ENCODE measurements around the gene ZNF165.
"Not testable (repeated sequence)": the region's sequence is repeated elsewhere in the genome, so short reads cannot be mapped to it uniquely, and the experiment has no call there.

Gene ZNF165

DNA sequence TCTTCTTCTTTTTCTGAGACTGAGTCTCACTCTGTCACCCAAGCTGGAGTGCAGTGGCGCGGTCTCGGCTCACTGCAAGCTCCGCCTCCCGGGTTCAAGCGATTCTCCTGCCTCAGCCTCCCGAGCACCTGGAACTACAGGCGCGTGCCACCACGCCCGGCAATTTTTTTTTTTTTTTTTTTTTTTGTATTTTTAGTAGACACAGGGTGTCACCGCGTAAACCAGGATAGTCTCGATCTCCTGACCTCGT lies at the start of gene ZNF165:
Gene ZNF165 (plus strand): TSS at position 188 of the 250 bp plus-strand sequence. CDS start 4,913 bp downstream, outside the sequence.
- not testable (repeated sequence) for DNase-seq

DNA sequence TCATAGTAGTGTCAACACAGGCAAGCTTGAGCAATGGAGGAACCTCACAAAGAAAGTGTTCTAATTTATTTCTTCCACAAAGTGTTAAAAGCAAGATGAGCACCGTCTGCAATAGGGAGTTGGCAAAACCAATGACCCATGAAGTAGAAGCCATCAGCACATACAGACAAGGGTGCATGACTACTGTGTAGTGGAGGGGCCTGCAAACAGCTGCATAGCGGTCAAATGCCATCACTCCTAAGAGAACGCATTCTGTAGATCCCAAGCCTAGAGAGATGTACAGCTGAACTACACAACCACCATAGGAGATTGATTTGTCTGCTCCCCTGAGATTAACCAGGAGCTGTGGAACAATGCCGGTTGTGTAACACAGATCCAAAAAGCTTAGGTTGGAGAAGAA lies 26.8 kb upstream of the ZNF165 start:
- no peak for DNase-seq

DNA sequence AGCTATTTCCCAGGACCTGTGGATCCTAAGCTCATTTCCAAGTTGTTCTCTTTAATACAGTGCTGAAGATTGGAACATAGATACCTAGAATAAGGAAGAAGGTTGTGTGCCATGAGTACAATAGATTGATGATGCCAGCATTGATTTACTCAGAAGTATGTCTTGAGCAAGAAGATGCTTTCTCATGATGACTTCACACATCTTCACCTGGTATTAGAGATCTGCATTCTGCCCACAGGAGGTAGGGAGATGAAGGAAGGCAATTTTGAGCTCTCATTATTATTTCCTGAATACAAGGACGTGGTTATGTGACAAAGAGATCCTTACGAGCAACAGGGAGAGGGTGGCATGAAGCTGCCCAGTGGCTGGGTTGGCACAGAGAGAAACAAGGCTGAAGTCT lies 20.0 kb upstream of the ZNF165 start:
- no peak for DNase-seq

DNA sequence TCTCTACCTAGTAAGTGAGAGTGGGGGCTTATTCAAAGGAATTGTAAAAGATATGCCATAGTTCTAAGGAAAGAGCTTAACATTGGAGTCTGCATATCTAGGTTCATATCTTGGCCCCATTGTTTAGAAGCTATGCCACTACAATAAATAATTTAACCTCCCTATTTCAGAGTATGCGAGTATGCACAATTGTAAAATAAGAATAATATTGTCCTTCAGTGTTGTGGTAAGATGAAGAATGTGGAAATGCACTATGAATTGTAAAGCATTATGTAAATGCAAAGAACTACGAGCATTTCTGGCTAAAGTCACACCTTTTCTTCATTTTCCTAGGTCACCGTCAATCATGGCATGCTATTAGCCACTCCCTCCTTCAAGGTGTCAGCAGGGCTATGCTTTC lies 16.1 kb upstream of the ZNF165 start:
- DNase-seq: no peak

DNA sequence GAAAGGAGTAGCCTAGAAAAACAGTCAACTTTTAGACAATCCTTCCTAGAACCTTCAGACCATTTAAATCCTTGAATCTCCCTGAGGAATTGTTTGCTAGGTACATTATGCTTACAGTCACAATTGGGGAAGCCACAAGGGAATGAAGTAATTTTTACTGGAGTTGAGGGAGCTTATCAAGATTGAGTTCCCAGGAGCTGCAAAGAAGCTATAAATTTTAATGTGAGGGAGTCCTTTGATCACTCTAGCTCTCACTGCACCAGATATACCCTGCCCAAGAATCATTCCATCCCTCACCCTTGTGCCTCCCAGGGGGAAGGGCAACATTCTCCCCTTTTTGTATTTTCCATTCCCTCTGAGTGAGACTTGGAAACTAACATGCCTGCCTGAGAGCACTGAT lies 12.3 kb upstream of the ZNF165 start:
- no peak for DNase-seq

DNA sequence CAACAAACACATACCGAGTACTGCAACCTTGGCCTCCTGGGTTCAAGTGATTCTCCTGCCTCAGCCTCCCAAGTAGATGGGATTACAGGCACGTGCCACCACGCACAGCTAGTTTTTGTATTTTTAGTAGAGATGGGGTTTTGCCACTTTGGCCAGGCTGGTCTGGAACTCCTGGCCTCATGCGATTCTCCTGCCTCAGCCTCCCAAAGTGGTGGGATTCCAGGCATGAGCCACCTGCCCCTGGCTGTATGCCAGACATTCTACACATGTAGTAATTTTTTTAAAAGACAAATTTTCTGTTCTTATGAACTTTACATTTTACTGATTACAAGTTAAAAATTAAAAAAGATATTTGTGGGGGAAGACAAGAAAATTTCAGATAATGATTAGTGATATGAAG lies 9.4 kb upstream of the ZNF165 start:
- DNase-seq: not testable (repeated sequence)

DNA sequence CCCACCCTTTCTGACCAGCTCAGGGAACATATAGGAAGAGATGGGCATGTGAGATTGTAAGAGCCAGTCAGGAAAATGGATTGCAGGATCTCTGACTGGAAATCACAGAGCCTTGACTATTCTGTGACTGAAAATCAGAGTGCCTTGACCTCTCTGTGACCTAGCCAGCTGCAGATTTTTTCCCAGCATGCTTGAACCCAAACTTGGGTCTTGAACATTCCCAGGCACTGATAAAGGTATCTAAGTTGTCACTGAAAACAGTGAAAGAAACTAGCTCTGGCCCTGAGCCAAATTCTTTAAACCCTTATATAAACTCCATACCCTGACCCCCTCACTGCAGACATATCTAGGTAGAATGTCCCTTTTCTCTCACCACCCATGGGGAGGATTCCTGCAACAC lies 2.3 kb upstream of the ZNF165 start:
- no peak for DNase-seq

DNA sequence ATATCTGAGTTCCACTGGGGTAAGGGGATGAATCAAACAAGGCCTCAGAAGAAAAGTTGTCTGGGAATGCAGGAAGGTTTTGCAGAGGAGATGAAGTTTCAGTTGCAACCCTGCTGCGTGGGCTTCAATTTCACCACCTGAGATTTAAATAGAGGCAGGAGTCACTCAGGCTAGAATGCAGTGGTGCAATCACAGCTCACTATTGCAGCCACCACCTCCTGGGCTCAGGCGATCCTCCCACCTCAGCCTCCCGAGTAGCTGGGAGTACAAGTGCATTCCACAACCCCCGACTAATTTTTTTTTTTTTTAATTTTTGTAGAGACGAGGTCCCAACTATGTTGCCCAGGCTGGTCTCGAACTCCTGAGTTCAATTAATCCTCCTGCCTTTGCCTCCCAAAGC lies 1.5 kb upstream of the ZNF165 start:
- no peak for DNase-seq

DNA sequence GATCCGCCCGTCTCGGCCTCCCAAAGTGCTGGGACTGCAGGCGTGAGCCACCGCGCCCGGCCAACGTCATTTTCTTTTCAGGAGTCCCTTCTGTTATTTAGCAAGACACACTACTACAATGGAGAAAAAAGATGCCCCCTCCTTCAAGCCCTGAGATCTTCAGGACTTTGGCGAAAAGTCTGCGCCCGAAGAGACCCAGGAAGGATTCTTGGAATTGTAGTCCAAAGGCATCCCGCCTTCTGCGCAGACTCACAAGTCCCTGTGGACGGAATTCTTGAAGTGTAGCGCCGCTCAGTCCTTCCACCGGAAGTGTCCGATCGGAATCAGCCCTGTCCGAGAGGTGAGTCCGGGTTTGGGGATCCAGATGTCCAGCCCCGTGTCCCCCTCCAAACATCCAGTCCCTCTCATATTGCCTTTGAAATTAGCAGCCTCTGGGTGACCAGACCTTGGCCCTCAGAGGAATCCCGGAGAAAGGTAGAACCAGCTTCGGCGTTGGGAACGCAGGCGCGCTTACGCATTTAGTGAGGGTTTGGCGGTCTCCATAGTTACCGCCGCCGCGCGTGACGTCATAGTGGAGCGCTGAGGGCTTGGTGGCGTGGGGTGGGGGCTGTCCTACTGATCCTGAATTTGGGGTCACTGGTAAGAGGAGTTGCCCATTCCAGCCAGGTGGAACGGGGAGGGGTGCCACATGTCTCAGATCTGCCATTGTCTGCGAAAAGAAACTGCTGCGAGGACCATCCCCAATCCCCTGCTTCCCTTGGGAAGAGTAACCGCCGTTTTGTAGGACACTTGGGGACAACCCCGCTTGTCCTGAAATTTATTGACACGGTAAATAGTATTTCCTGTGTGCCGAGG lies 490 bp downstream of the ZNF165 start:
- peak; percentile 82 for DNase-seq

DNA sequence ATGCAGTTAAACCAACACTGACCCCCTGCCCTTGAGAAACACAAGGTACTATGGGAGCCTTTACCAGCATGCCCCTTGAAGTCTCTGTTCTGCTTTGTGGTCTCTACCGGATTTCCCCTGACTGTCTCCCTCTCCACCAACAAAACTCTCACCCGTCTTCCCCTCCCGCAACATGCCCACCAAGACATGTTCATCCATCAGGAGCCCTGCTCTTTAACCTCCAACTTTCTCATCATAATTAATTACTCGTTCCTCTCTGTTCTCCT lies 1.1 kb downstream of the ZNF165 start:
- DNase-seq: no peak

DNA sequence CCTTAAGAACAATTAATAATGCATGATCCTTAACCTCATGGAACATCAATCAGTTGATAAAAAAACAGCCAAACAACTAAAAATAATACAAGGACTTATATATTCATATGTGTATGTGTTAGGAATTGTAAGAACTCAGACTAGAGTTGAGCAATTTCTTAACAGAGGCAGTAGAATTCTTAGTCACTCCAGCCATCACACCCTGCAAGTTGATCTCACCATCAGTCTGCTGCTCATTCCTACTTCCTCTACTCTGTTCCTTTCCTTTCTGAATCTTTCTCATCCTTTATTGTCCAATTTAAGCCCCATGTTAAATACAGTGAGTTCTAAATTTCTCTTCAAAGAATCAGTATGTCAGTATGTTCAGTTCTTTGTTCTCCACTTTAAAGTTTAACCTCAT lies 2.6 kb downstream of the ZNF165 start:
- DNase-seq: no peak

DNA sequence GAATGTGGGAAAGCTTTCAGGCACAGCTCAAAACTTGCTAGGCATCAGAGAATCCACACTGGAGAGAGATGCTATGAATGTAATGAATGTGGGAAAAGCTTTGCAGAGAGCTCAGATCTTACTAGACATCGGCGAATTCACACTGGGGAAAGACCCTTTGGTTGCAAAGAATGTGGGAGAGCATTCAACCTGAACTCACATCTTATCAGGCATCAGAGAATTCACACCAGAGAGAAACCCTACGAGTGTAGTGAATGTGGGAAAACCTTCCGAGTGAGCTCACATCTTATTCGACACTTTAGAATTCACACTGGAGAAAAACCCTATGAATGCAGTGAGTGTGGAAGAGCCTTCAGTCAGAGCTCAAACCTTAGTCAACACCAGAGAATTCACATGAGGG lies 8.7 kb downstream of the ZNF165 start:
- DNase-seq: no peak

DNA sequence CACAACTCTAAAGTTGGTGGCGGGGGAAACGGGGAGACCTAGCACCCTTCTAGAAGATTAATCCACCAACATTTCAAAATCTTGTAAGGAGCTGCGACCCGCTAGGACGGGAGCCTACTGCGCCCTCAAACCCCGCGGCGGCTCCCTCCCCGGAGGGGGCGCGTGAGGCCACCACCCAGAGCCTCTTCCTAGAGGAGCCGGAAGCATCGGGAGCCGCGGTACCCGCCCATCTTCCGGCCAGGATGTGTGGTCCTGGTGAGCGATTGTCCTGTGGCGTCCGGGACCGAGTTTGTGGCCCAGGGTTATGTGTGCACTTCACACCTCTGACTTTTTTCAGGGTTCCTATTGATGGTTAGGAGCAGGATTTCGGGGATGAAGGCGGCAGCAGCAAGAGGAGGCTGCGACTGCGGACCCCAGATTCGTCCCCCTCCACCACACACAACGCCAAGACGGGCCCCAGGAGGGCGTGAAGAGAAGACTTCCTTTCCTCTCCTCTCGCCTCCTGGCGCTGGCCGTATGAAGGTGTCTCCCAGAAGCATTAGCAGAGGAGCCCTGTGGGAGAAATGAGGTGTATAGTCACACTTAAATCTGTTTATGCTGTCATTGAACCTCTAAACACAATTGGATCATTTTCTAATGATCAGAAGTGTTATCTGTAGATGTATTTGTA lies 10.7 kb downstream of the ZNF165 start:
- no peak for DNase-seq

DNA sequence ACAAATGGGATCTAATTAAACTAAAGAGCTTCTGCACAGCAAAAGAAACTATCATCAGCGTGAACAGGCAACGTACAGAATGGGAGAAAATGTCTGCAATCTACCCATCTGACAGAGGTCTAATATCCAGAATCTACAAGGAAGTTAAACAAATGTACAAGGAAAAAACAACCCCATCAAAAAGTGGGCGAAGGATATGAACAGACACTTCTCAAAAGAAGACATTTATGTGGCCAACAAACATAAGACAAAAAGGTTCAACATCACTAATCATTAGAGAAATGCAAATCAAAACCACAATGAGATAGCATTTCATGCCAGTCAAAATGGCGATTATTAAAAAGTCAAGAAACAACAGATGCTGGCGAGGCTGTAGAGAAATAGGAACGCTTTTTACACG lies 21.9 kb downstream of the ZNF165 start:
- DNase-seq: not testable (repeated sequence)

DNA sequence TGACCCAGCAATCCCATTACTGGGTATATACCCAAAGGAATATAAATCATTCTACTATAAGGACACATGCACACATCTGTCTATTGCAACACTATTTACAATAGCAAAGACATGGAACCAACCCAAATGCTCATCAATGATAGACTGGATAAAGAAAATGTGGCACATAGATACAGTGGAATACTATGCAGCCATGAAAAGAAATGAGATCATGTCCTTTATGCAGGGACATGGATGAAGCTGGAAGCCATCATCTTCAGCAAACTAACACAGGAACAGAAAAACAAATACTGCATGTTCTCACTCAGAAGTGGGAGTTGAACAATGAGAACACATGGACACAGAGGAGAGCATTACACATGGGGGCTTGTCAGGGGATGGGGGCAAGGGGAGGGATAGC lies 22.3 kb downstream of the ZNF165 start:
- DNase-seq: not testable (repeated sequence)

DNA sequence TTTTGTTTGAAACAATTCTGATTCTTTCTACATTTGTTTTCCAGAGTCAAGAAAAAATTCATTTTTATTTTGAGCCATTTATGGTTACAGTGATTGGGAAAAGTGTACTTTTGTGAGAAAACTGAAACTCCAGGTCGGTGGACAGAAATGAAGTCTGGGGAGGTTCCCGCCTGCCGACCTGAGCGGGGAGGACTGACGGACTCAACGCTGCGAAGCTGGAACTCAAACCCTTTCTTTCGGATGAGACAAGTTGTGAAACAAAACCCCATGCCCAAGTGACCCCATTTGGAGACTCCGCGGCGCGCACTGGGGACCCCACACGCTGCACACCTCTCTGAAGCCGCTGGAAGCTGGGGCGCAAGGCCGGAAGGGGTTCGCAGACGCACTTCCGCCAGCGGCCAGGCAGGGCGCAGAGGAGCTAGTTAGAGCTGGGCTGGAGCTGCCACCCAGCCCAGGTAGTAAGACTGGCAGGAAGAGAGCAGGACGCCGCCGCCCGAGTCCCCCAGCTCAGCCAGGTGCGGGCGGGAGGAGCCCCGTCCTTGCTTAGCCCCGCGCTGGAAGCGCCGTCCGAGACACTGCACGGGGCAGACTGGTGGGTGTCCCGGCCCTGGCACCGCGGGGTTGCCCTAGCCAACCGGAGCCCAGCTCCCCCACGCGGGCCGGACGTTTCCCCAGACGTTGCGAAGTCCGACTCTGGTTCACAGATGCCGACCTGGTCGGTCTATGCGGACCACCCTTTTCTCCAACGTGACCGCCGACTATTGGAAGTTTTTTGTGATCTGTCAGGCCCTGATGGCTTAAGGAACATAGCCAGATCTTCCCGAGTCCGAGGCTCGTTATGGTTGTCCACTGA lies 24.2 kb downstream of the ZNF165 start:
- DNase-seq: peak; percentile 31

DNA sequence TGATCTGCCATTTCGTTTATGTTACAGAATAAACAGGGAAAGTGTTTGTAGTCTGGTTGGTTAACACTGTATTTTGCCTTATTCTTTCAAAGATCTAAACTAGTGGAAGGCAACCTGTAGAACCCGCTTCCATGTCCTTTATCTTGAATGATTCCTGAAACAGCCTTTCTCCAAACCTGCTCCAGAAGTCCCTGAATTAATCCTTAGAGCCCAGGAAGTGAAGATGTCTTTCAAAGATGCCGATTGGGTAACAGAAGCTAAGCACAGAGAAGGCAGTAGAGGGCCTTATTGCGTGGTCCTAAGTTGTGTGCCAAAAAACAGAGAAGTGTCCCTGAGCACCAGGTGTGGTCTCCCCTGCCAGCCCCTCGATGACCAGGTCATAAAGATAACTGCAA lies 24.9 kb downstream of the ZNF165 start:
- no peak for DNase-seq

DNA sequence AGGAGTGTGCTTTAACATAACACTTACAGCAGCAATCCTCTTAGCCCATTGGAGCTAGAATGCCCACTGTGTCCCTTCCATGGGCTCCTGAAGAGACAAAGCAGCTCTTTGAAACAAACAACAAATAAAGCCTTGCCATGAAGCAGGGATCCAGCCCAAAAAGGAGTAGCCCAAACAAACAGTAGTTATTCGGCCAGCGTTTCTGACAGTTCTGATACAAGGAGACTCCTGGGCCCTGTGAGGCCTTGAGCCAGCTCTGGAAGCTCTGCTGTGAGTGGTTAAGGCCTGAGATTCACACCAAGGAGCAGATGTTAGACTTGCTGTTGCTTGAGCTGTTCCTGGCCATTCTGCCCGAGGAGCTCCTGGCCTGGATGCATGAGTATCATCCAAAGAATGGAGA lies 27.1 kb downstream of the ZNF165 start:
- no peak for DNase-seq

DNA sequence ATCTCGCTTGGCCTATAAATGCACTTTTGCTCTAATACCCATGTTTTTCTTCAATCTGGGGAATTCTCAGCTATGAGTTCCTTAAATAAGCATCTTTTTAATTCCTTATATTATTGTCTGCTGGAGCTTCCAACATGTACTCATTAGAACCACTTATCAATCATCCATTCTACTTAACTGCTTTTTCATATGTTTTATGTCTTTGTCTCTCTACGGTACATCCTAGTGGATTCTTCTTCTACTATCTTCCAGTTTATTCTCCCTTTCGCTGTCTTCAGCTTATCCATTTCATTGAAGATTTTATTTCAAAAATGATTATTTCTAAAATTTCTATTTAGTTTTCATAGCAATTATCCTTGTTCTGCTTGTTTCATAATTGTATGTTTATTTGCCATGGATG lies 31.6 kb downstream of the ZNF165 start:
- DNase-seq: no peak

DNA sequence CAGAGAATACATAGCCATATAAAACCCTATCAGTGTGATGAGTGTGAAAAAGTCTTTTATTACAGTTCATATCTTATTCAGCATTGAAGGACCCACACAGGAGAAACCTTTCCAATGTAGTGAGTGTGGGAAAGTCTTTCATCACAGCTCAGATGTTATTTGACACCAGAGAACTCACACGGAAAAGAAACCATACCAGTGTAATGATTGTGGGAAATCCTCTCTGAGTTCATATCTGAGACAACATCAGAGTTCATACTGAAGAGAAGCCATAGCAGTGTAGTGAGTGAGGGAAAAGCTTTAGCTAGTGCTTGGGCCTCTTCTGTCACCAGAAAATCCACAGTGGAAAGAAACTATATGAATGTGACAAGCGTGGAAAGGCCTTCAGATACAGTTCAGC lies 35.4 kb downstream of the ZNF165 start:
- no peak for DNase-seq

DNA sequence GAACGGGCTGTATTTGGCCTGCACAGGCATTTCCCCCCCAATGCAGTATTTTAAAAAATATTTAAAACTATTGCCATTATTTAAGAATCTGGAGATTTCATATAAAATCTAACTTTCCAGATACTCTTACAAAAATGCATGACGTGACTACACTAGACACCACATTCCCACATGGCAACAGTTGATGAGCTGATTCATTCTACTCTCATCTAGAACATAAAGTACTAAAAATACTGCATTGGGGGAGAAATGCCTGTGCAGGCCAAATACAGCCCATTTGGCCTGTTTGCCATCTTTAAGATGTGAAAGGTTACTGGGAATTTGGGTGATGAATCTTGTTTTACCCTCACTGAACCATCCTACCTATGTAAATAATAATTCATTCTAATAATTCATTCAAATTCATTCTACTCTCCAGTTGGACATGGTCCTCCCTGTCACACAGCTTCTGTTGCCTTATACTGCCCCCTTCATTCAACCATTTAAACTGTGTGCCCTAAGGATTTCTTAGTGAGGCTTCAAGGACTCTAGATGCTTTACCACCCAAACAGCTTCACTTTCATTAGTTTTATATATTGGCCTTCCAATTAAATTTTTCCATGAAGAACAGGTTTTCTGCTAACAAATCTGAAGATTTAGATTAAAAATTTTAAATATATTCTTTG lies 37.1 kb downstream of the ZNF165 start:
- no peak for DNase-seq

DNA sequence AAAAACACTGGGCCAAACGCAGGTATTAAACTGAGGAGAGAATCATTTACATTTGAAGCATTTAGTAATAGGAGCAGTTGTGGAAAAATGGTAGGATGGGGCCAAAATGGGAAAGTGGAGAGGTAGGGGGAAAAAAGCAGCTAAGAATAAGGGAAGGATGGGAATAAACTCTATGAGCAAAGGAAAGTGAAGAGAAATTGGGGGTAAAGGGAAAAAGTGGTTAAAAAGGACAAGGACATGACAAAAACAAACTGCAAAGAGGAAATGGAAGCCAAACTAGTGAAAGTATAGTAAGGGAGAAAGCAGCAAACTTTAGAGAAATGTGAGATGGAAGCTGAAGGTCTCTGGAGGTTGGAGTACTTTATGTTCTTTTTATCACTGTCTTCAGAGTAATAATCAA lies 37.8 kb downstream of the ZNF165 start:
- no peak for DNase-seq

DNA sequence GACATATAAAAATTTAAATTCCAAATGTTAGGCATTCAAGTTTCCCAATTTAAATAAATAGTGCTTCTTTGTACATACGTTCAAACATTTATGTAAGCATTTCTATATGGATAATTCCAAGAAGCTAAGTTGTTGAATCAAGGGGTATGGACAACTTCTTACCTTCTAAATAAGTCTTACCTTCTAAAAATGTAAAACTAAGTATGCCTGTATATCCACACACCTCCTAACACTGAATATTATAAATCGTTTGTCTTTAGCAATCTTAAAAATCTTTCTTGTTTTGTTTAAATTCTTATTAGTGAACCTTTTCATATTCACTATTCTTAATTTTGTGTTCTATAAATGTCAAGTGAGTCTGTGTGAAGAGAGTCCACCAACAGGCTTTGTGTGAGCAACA lies 41.5 kb downstream of the ZNF165 start:
- DNase-seq: no peak

DNA sequence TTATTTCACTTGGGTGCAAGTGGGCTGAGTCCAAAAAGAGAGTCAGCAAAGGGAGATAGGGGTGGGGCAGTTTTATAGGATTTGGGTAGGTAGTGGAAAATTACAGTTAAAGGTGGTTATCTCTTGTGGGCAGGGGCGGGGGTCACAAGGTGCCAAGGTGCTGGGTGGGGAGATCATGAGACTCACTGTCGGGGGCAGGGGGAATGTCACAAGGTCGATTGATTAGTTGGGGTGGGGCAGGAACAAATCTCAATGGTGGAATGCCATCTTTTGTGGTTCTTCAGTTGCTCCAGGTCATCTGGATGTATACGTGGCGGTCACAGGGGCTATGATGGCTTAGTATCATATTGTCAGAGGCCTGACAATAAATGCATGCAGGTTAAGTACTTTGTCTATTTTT lies 41.9 kb downstream of the ZNF165 start:
- DNase-seq: not testable (repeated sequence)
